Type B pancreatic cell (in vitro differentiated cells): Measurements from ENCODE around the gene PRRT4. TPM values are rescaled to one million over a fixed set of nuclear protein-coding genes. Genes with fewer than 3 reads are reported as not detected.
A peak's percentile ranks its signal among the peaks of the same experiment; 100 is the strongest.

ENCODE experiments used
- DNase-seq: peaks from one replicate; pipeline ENCODE4 v3.0.0; 2021; ENCODE audit warnings: mixed read lengths; ENCODE audit not compliant: unreplicated experiment; ENCODE audit errors: extremely low spot score
- H3K27ac Mint-ChIP-seq: 2 replicates; pipeline ENCODE4 v1.8.0; 2021; ENCODE audit warnings: mild to moderate bottlenecking, mixed read lengths
- H3K27me3 Mint-ChIP-seq: 2 replicates; pipeline ENCODE4 v1.8.0; 2021; ENCODE audit warnings: mixed read lengths
- H3K36me3 Mint-ChIP-seq: 2 replicates; pipeline ENCODE4 v1.8.0; 2021; ENCODE audit warnings: mixed read lengths
- H3K4me1 Mint-ChIP-seq: one replicate; pipeline ENCODE4 v1.8.0; 2021; ENCODE audit warnings: mixed read lengths; ENCODE audit not compliant: unreplicated experiment
- H3K4me3 Mint-ChIP-seq: 2 replicates; pipeline ENCODE4 v1.8.0; 2021; ENCODE audit warnings: mild to moderate bottlenecking, mixed read lengths
- H3K9me3 Mint-ChIP-seq: 2 replicates; pipeline ENCODE4 v1.8.0; 2021; ENCODE audit warnings: mixed read lengths
- CTCF ChIP-seq: fragments of 200-600 bp; sonication (generic); conservative IDR thresholded peaks from 2 replicates; pipeline ENCODE4 v1.5.0; 2021; ENCODE audit warnings: antibody characterized with exemption, mild to moderate bottlenecking
- total RNA-seq: library from RNA; stranded (reverse); gene quantifications from 2 replicates; pipeline ENCODE4 v1.2.1, GENCODE V29; 2021; ENCODE audit warnings: low replicate concordance

Gene PRRT4
- total RNA-seq, 1 donor from 2014 or later: 7.0 TPM

- Mint-ChIP-seq H3K27me3 (peaks cover 3% of the 10 kb centered on the region), H3K9me3 (no peaks in the 10 kb centered on the region), H3K36me3 (no peaks in the 10 kb centered on the region), H3K4me1 (peaks cover 10% of the 10 kb centered on the region), H3K27ac (no peak overlapping the region), H3K4me3 (no peak overlapping the region)
- TF ChIP-seq CTCF: no peak
- no peak for DNase-seq
These were observed 24.8 kb upstream of the PRRT4 start for GRCh38 chr7:128385988-128386925.

GRCh38 chr7:128384726-128385125 lies 23.2 kb upstream of the PRRT4 start:
- Mint-ChIP-seq H3K4me3 (no peak overlapping the region), H3K4me1 (peaks cover 19% of the 10 kb centered on the region), H3K27ac (no peak overlapping the region), H3K27me3 (peaks cover 3% of the 10 kb centered on the region), H3K36me3 (no peaks in the 10 kb centered on the region), H3K9me3 (no peaks in the 10 kb centered on the region)
- no peak for TF ChIP-seq CTCF
- DNase-seq: no peak

GRCh38 chr7:128383776-128384175 lies 22.3 kb upstream of the PRRT4 start:
- no peaks in the 10 kb centered on the region for H3K9me3 Mint-ChIP-seq
- no peaks in the 10 kb centered on the region for H3K36me3 Mint-ChIP-seq
- TF ChIP-seq CTCF: no peak
- no peak overlapping the region for H3K27ac Mint-ChIP-seq
- DNase-seq: no peak
- H3K27me3 Mint-ChIP-seq: peaks cover 3% of the 10 kb centered on the region
- no peak overlapping the region for H3K4me3 Mint-ChIP-seq
- peaks cover 24% of the 10 kb centered on the region for H3K4me1 Mint-ChIP-seq

- Mint-ChIP-seq H3K27me3 (no peaks in the 10 kb centered on the region), H3K4me1 (peaks cover 19% of the 10 kb centered on the region), H3K4me3 (no peak overlapping the region), H3K36me3 (no peaks in the 10 kb centered on the region), H3K27ac (peak overlapping the region; percentile 61), H3K9me3 (no peaks in the 10 kb centered on the region)
- TF ChIP-seq CTCF: peak; percentile 76
- no peak for DNase-seq
These were observed 19.8 kb upstream of the PRRT4 start for GRCh38 chr7:128381161-128381821.

DNA sequence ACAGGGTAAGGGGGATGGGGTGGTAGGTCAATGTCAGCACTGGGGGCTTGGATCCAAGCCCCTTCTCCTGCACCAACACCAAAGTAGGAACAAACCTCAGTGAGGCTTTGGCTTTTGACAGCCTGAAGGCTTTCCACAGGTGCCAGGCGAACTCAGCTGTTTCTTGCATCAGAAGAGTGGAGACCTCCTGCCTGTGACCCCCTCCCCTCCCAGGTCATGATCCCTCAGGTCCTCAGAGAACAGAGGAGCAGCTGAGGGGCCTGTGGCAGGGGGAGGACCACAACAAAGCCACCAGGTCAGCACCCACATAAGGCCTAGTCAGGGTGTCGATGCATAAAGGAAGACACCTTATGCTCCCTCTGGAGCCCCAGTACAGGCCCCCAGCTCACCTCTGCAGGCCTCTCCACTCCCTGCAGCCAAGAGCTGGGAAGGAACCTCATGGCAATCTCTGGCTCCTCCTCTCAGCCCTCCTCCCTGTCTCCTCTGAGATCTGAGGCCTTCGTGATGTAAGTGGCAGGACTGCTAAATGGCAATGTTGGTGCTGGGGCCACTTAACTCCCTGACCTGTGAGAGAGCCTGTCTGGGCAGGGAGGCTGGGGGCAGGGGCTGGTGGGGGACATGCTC lies 19.1 kb upstream of the PRRT4 start:
- Mint-ChIP-seq H3K9me3 (no peaks in the 10 kb centered on the region), H3K36me3 (no peaks in the 10 kb centered on the region), H3K27me3 (no peaks in the 10 kb centered on the region), H3K4me3 (no peak overlapping the region), H3K27ac (no peak overlapping the region), H3K4me1 (peaks cover 19% of the 10 kb centered on the region)
- TF ChIP-seq CTCF: no peak
- DNase-seq: no peak
